Vagina (tissue), 2 donors: Measurements from ENCODE around the gene USP53.

Experiments
- CTCF ChIP-seq, 3 experiments: fragments of 450-650 bp in 2 of 3; fragments of 200-600 bp in 1 of 3; sonication (generic) in 1 of 3; IDR thresholded peaks; one replicate each; pipeline ENCODE4 v1.5.1; 2017 to 2019; ENCODE audit warnings: antibody characterized with exemption in 3 of 3, mild to moderate bottlenecking in 2 of 3, moderate library complexity in 2 of 3
- POLR2A ChIP-seq, 2 donors: fragments of 450-650 bp; IDR thresholded peaks; one replicate each; pipeline ENCODE4 v1.6.1; 2017; ENCODE audit warnings: antibody characterized with exemption in 2 of 2, mild to moderate bottlenecking in 2 of 2, moderate library complexity in 2 of 2

- TF ChIP-seq CTCF (IDR thresholded peaks at IDR 0.05) (peak in 1 of 3 experiments; percentile 15), POLR2A (IDR thresholded peaks at IDR 0.05) (no peak)
Measured at GRCh38 chr4:119211867-119212233, 663 bp upstream of the USP53 start.
